PC-3 (cell line): ENCODE results near the gene MAPK8. TPM values are rescaled to one million over a fixed set of nuclear protein-coding genes. Genes with fewer than 3 reads are reported as not detected.

Source experiments
- ATAC-seq: fragments of 200-7000 bp; cut with Tn5 transposase; 2 replicates; pipeline ENCODE4 v1.9.1; 2020; ENCODE audit warnings: mild to moderate bottlenecking, moderate library complexity
- BruUV-seq: library from RNA; stranded (reverse); fragments of 400-500 nt; replicated peaks from 2 replicates; lab custom pipeline; 2021; lab: Mats Ljungman, UMichigan
- CTCF ChIA-PET: fragments of 300-600 bp; sonication (Branson Sonifier 250); formaldehyde crosslinking; loops from one replicate; lab custom pipeline; 2022; ENCODE audit warnings: antibody characterized with exemption; lab: Charles Lee
- POLR2A ChIA-PET: fragments of 300-600 bp; sonication (Branson Sonifier 250); formaldehyde crosslinking; loops from one replicate; lab custom pipeline; 2022; ENCODE audit warnings: antibody characterized with exemption; ENCODE audit not compliant: unreplicated experiment; lab: Charles Lee
- DNase-seq: peaks from one replicate; pipeline ENCODE4 v3.0.0-alpha.2; 2015
- H2AFZ ChIP-seq: fragments of 300-600 bp; sonication (generic); 2 replicates; pipeline ENCODE4 v1.6.0; 2016; ENCODE audit warnings: antibody characterized with exemption, low read length
- H3F3A ChIP-seq: fragments of 300-600 bp; sonication (generic); one replicate; pipeline ENCODE4 v1.6.0; 2017; ENCODE audit warnings: antibody characterized with exemption, low read length, control low read depth, mild to moderate bottlenecking; ENCODE audit not compliant: unreplicated experiment
- H3K27ac ChIP-seq: fragments of 300-600 bp; sonication (generic); 2 replicates; pipeline ENCODE4 v1.5.1; 2016; ENCODE audit warnings: mild to moderate bottlenecking, low read length
- H3K27me3 ChIP-seq: fragments of 300-600 bp; sonication (generic); 2 replicates; pipeline ENCODE4 v1.6.1; 2016; ENCODE audit warnings: low read length, mixed read lengths
- H3K36me3 ChIP-seq: fragments of 300-600 bp; sonication (generic); 2 replicates; pipeline ENCODE4 v1.6.1; 2016; ENCODE audit warnings: low read depth, mixed run types, low read length, mixed read lengths
- H3K4me1 ChIP-seq: fragments of 300-600 bp; sonication (generic); 2 replicates; pipeline ENCODE4 v1.5.1; 2016; ENCODE audit warnings: low read length; ENCODE audit not compliant: insufficient read depth
- H3K4me2 ChIP-seq: fragments of 300-600 bp; sonication (generic); 2 replicates; pipeline ENCODE4 v1.6.0; 2016; ENCODE audit warnings: low read length
- H3K4me3 ChIP-seq: fragments of 300-600 bp; sonication (generic); 2 replicates; pipeline ENCODE4 v1.5.1; 2016; ENCODE audit warnings: mild to moderate bottlenecking, low read length, mixed read lengths
- H3K79me2 ChIP-seq: fragments of 300-600 bp; sonication (generic); 2 replicates; pipeline ENCODE4 v1.6.1; 2017; ENCODE audit warnings: low read length, mixed read lengths
- H3K9ac ChIP-seq: fragments of 300-600 bp; sonication (generic); 2 replicates; pipeline ENCODE4 v1.6.0; 2016; ENCODE audit warnings: mild to moderate bottlenecking, low read length
- H3K9me2 ChIP-seq: fragments of 300-600 bp; sonication (generic); replicated peaks from 2 replicates; pipeline ENCODE4 v1.6.1; 2016; ENCODE audit warnings: mixed run types, low read length, mixed read lengths
- H3K9me3 ChIP-seq: fragments of 300-600 bp; sonication (generic); 2 replicates; pipeline ENCODE4 v1.6.1; 2016; ENCODE audit warnings: low read length, mixed read lengths
- H4K20me1 ChIP-seq: fragments of 300-600 bp; sonication (generic); 2 replicates; pipeline ENCODE4 v1.6.1; 2016; ENCODE audit warnings: low read length, mixed read lengths
- CTCF ChIP-seq: fragments of 300-600 bp; sonication (generic); conservative IDR thresholded peaks from 2 replicates; pipeline ENCODE4 v1.5.1; 2017; ENCODE audit warnings: antibody characterized with exemption, low read depth, mild to moderate bottlenecking, low read length
- EZH2 ChIP-seq: fragments of 300-600 bp; sonication (generic); IDR thresholded peaks from one replicate; pipeline ENCODE4 v1.6.1; 2017; ENCODE audit warnings: antibody characterized with exemption, mild to moderate bottlenecking, low read length; ENCODE audit not compliant: unreplicated experiment
- EZH2phosphoT487 ChIP-seq: fragments of 300-600 bp; sonication (generic); IDR thresholded peaks from 2 replicates; pipeline ENCODE4 v1.6.1; 2018; ENCODE audit warnings: mild to moderate bottlenecking, antibody characterized with exemption, low read length, borderline replicate concordance
- intact Hi-C: fragments of 100-400 bp; cut with micrococcal nuclease; formaldehyde crosslinking; loops from 2 replicates; pipeline ENCODE4 v1.9.0; 2023
- total RNA-seq: library from RNA; depleted of rRNA; stranded (reverse); fragments of >200 nt; gene quantifications from 2 replicates; pipeline ENCODE4 v1.2.3, GENCODE V29; 2014

MAPK8 gene
- total RNA-seq, 1 experiment from 2014 or later: 26.6 TPM

GRCh38 chr10:48465860-48466521, 159.5 kb downstream of the MAPK8 start:
- H3K4me3 ChIP-seq: no peak overlapping the region
- H3K9ac ChIP-seq: no peak overlapping the region
- H3K79me2 ChIP-seq: no peaks in the 10 kb centered on the region
- no peak overlapping the region for H3K27ac ChIP-seq
- H3K27me3 ChIP-seq: peaks cover 4% of the 10 kb centered on the region; the same call in 1 of the 2 replicates
- no peaks in the 10 kb centered on the region for H3K9me2 ChIP-seq
- no peak overlapping the region for H2AFZ ChIP-seq
- H3K9me3 ChIP-seq: no peaks in the 10 kb centered on the region
- no peaks in the 10 kb centered on the region for H4K20me1 ChIP-seq
- no peak overlapping the region for H3K4me2 ChIP-seq
- H3K4me1 ChIP-seq: no peaks in the 10 kb centered on the region
- H3K36me3 ChIP-seq: no peaks in the 10 kb centered on the region
- POLR2A ChIA-PET: no interaction called here
- TF ChIP-seq CTCF (no peak), EZH2 (no peak)
- intact Hi-C loops: no loop called here
- CTCF ChIA-PET: no interaction called here
- no peak for DNase-seq
- no TSS peak for BruUV-seq
- ATAC-seq: no peak
- no peaks in the 10 kb centered on the region for H3F3A ChIP-seq

- intact Hi-C loops: no loop called here
- CTCF ChIA-PET: no interaction called here
- no peak for DNase-seq
These were observed 160.2 kb downstream of the MAPK8 start for GRCh38 chr10:48466611-48467240.

More at GRCh38 chr10:48466611-48467240, 160.2 kb downstream of the MAPK8 start:
- H3K79me2 ChIP-seq: no peaks in the 10 kb centered on the region
- no peaks in the 10 kb centered on the region for H4K20me1 ChIP-seq
- H3F3A ChIP-seq: no peaks in the 10 kb centered on the region
- H3K9ac ChIP-seq: no peak overlapping the region
- no peaks in the 10 kb centered on the region for H3K9me3 ChIP-seq
- TF ChIP-seq EZH2: no peak
- no peak for TF ChIP-seq EZH2phosphoT487
- TF ChIP-seq CTCF: no peak
- no peaks in the 10 kb centered on the region for H3K9me2 ChIP-seq
- H3K27ac ChIP-seq: no peak overlapping the region
- ATAC-seq: no peak
- H3K36me3 ChIP-seq: no peaks in the 10 kb centered on the region
- no peaks in the 10 kb centered on the region for H3K4me1 ChIP-seq
- H2AFZ ChIP-seq: no peak overlapping the region
- peaks cover 4% of the 10 kb centered on the region; the same call in 1 of the 2 replicates for H3K27me3 ChIP-seq
- H3K4me2 ChIP-seq: no peak overlapping the region
- no TSS peak for BruUV-seq
- H3K4me3 ChIP-seq: no peak overlapping the region
- POLR2A ChIA-PET: no interaction called here
